ENCODE data around the gene TTBK2. TPM values are rescaled to one million over a fixed set of nuclear protein-coding genes. Genes with fewer than 3 reads are reported as not detected.

The TTBK2 gene
- total RNA-seq, 4 donors from 2014 or later = 7.9 to 78.2 (median 18.2) TPM

- no peak overlapping the region for H3K4me3 ChIP-seq
- TF ChIP-seq POLR2AphosphoS5 (IDR thresholded peaks at IDR 0.05) (no peak), POLR2A (IDR thresholded peaks at IDR 0.05) (no peak), CTCF (IDR thresholded peaks at IDR 0.05) (no peak), EP300 (IDR thresholded peaks at IDR 0.05; ENCODE audit: low read depth) (no peak)
- intact Hi-C loops (cut with DNase I; ENCODE audit: low total_unique reads) = no loop called here
- in situ Hi-C loops (cut with MboI; ENCODE audit: low pct_ligation_motif_present in 1 of 4, low pct_unique_long_range_greater_than_20kb in 1 of 4, low sequenced_read_pairs in 3 of 4) = no loop called here
- H3K9me3 ChIP-seq = peaks cover 10 to 24% of the 10 kb centered on the region in 2 donors
- 94 to 100% methylated on average over 1 of the region's 1 CpG for WGBS, 2 donors (ENCODE audit: low coverage in 1 of 2)
- no peaks in the 10 kb centered on the region for H3K4me1 ChIP-seq
- no peaks in the 10 kb centered on the region for H3K27me3 ChIP-seq
- H3K36me3 ChIP-seq = peaks cover 0 to 5% (median 0%) of the 10 kb centered on the region in 4 donors
- DNase-seq = no peak
- no peak overlapping the region for H3K27ac ChIP-seq
Observed at GRCh38 chr15:42760759-42761158, 159.8 kb downstream of the TTBK2 start.

GRCh38 chr15:42759093-42759492, 161.5 kb downstream of the TTBK2 start:
- H3K36me3 ChIP-seq = peaks cover 0 to 5% (median 0%) of the 10 kb centered on the region in 4 donors
- H3K4me3 ChIP-seq = no peak overlapping the region
- H3K9me3 ChIP-seq = peaks cover 10 to 24% of the 10 kb centered on the region in 2 donors
- in situ Hi-C loops (cut with MboI; ENCODE audit: low pct_ligation_motif_present in 1 of 4, low pct_unique_long_range_greater_than_20kb in 1 of 4, low sequenced_read_pairs in 3 of 4) (no loop called here), intact Hi-C loops (cut with DNase I; ENCODE audit: low total_unique reads) (no loop called here)
- TF ChIP-seq POLR2A (IDR thresholded peaks at IDR 0.05) (no peak), POLR2AphosphoS5 (IDR thresholded peaks at IDR 0.05) (no peak), CTCF (IDR thresholded peaks at IDR 0.05) (no peak), EP300 (IDR thresholded peaks at IDR 0.05; ENCODE audit: low read depth) (no peak)
- no peak for DNase-seq
- H3K4me1 ChIP-seq = no peaks in the 10 kb centered on the region
- WGBS, 2 donors (ENCODE audit: low coverage in 1 of 2) = 90% methylated on average over 2 of the region's 2 CpGs; no CpG with 5 or more reads in 1 of the 2 donors
- no peaks in the 10 kb centered on the region for H3K27me3 ChIP-seq
- H3K27ac ChIP-seq = no peak overlapping the region

- WGBS, 2 donors (ENCODE audit: low coverage in 1 of 2) = 80 to 92% methylated on average over 2 of the region's 2 CpGs
Observed at GRCh38 chr15:42750306-42750705, 170.3 kb downstream of the TTBK2 start.

GRCh38 chr15:42749266-42749665, 171.3 kb downstream of the TTBK2 start:
- Histone ChIP-seq H3K27ac (no peak overlapping the region), H3K4me3 (no peak overlapping the region), H3K27me3 (no peaks in the 10 kb centered on the region), H3K4me1 (no peaks in the 10 kb centered on the region), H3K36me3 (peaks cover 0 to 32% (median 7%) of the 10 kb centered on the region in 4 donors), H3K9me3 (peaks cover 0 to 4% of the 10 kb centered on the region in 2 donors)
- TF ChIP-seq POLR2A (IDR thresholded peaks at IDR 0.05) = no peak
- no peak for TF ChIP-seq POLR2AphosphoS5 (IDR thresholded peaks at IDR 0.05)
- no peak for TF ChIP-seq EP300 (IDR thresholded peaks at IDR 0.05; ENCODE audit: low read depth)
- intact Hi-C loops (cut with DNase I; ENCODE audit: low total_unique reads) = no loop called here
- WGBS, 2 donors (ENCODE audit: low coverage in 1 of 2) = 88 to 100% methylated on average over 1 of the region's 1 CpG
- no peak for DNase-seq
- in situ Hi-C loops (cut with MboI; ENCODE audit: low pct_ligation_motif_present in 1 of 4, low pct_unique_long_range_greater_than_20kb in 1 of 4, low sequenced_read_pairs in 3 of 4) = loop anchor here in 1 of 4 donors (25.0 kb wide), 1 partner anchor 163 kb away; the partner anchor contains the start of gene TTBK2

More at GRCh38 chr15:42750306-42750705, 170.3 kb downstream of the TTBK2 start:
- intact Hi-C loops (cut with DNase I; ENCODE audit: low total_unique reads) (no loop called here), in situ Hi-C loops (cut with MboI; ENCODE audit: low pct_ligation_motif_present in 1 of 4, low pct_unique_long_range_greater_than_20kb in 1 of 4, low sequenced_read_pairs in 3 of 4) (no loop called here)
- H3K36me3 ChIP-seq = peaks cover 0 to 28% (median 7%) of the 10 kb centered on the region in 4 donors
- no peaks in the 10 kb centered on the region for H3K4me1 ChIP-seq
- DNase-seq = no peak
- H3K9me3 ChIP-seq = peaks cover 0 to 4% of the 10 kb centered on the region in 2 donors
- no peak for TF ChIP-seq POLR2A (IDR thresholded peaks at IDR 0.05)
- TF ChIP-seq POLR2AphosphoS5 (IDR thresholded peaks at IDR 0.05) = no peak
- TF ChIP-seq EP300 (IDR thresholded peaks at IDR 0.05; ENCODE audit: low read depth) = no peak
- no peak for TF ChIP-seq CTCF (IDR thresholded peaks at IDR 0.05)
- no peak overlapping the region for H3K27ac ChIP-seq
- H3K27me3 ChIP-seq = no peaks in the 10 kb centered on the region
- no peak overlapping the region for H3K4me3 ChIP-seq

- H3K9me3 ChIP-seq = no peaks in the 10 kb centered on the region
- no peak overlapping the region for H3K4me3 ChIP-seq
- no peak for DNase-seq
- WGBS, 2 donors (ENCODE audit: low coverage in 1 of 2) = 95 to 100% methylated on average over 1 of the region's 1 CpG
- TF ChIP-seq POLR2AphosphoS5 (IDR thresholded peaks at IDR 0.05) = no peak
- no peak for TF ChIP-seq EP300 (IDR thresholded peaks at IDR 0.05; ENCODE audit: low read depth)
- TF ChIP-seq CTCF (IDR thresholded peaks at IDR 0.05) = no peak
- TF ChIP-seq POLR2A (IDR thresholded peaks at IDR 0.05) = no peak
- in situ Hi-C loops (cut with MboI; ENCODE audit: low pct_ligation_motif_present in 1 of 4, low pct_unique_long_range_greater_than_20kb in 1 of 4, low sequenced_read_pairs in 3 of 4) (loop anchor here in 1 of 4 donors (25.0 kb wide), 1 partner anchor 168 kb away; the partner anchor contains the start of gene TTBK2), intact Hi-C loops (cut with DNase I; ENCODE audit: low total_unique reads) (no loop called here)
- no peak overlapping the region for H3K27ac ChIP-seq
- peaks cover 0 to 10% (median 0%) of the 10 kb centered on the region in 4 donors for H3K36me3 ChIP-seq
- no peaks in the 10 kb centered on the region for H3K27me3 ChIP-seq
- H3K4me1 ChIP-seq = no peaks in the 10 kb centered on the region
Observed at GRCh38 chr15:42744195-42744594, 176.4 kb downstream of the TTBK2 start.

Data from transverse colon (tissue), 4 donors.